ENCODE data around the gene CTIF.

DNA sequence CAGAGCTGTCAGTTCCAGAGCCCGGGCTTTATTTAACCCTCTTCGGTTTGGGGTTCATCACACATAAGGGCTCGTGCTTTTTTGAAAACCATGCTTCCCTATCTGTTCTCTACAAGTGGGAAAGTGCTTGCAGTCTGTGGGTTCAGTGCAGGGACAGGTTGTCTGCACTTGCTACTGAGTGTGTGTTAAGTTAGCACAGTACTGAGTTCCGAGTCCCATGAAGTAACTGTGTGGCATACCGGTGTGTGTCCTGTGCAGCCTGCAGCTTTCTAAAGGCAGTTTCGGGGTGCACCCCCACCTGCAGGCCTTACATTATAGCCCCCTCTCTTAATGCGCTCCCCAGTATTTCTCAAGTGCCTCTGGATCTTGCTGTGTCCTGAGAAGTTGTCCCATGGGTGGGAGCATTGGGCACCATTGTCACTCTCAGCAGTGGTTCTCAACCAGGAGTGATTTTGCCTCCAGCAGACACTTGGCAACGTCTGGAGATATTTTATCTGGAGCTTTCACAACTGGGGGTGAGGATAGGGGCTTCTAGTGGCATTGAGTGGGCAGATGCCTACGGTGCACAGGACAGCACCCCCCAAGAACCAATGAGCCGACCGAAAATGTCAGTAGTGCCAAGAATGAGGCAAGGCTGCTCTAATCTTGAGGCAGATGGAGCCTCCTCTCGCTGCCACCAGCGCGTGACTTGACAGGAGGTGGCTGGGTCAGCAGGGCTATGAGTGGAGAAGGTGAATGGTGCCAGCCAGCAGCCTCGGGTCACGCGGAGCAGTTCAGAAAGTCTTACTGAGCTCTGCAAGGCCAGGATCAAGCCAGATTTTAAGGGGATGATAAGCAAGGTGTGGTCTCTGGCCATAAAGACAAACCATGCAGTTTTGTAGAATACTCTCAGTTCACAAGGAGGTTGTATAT is 259.8 kb downstream of the CTIF start:
- TF ChIP-seq, protein P1, sequence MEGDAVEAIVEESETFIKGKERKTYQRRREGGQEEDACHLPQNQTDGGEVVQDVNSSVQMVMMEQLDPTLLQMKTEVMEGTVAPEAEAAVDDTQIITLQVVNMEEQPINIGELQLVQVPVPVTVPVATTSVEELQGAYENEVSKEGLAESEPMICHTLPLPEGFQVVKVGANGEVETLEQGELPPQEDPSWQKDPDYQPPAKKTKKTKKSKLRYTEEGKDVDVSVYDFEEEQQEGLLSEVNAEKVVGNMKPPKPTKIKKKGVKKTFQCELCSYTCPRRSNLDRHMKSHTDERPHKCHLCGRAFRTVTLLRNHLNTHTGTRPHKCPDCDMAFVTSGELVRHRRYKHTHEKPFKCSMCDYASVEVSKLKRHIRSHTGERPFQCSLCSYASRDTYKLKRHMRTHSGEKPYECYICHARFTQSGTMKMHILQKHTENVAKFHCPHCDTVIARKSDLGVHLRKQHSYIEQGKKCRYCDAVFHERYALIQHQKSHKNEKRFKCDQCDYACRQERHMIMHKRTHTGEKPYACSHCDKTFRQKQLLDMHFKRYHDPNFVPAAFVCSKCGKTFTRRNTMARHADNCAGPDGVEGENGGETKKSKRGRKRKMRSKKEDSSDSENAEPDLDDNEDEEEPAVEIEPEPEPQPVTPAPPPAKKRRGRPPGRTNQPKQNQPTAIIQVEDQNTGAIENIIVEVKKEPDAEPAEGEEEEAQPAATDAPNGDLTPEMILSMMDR (IDR thresholded peaks at IDR 0.05; ENCODE audit: low read depth, low read length): no peak
- no peak for TF ChIP-seq EZH2phosphoT487 (IDR thresholded peaks at IDR 0.05; ENCODE audit: low read depth)
